Thoracic aorta (tissue), 2 donors: ENCODE measurements around the gene IQSEC1. TPM values are rescaled to one million over a fixed set of nuclear protein-coding genes. Genes with fewer than 3 reads are reported as not detected.

Experiments
- ATAC-seq: fragments of 150-250 bp; one replicate; pipeline ENCODE4 v1.8.0; 2017; ENCODE audit warnings: low read depth; ENCODE audit not compliant: insufficient number of reproducible peaks, low FRiP score
- DNase-seq: peaks from one replicate; pipeline ENCODE4 v3.0.0-alpha.2; 2020; ENCODE audit warnings: low spot score
- H3K27ac ChIP-seq, 2 donors: fragments of 200-600 bp; sonication (generic); 1 replicate in 1 of 2; 2 replicates in 1 of 2; pipeline ENCODE4 v1.5.1; 2016; ENCODE audit warnings: mild to moderate bottlenecking in 2 of 2, moderate library complexity in 2 of 2
- H3K27me3 ChIP-seq: fragments of 200-600 bp; sonication (generic); replicated peaks from 2 replicates; pipeline ENCODE4 v1.6.0; 2016; ENCODE audit warnings: mild to moderate bottlenecking; ENCODE audit not compliant: insufficient read depth
- H3K36me3 ChIP-seq: fragments of 200-600 bp; sonication (generic); one replicate; pipeline ENCODE4 v1.5.1; 2016
- H3K4me1 ChIP-seq, 2 donors: fragments of 200-600 bp; sonication (generic); 1 replicate in 1 of 2; 2 replicates in 1 of 2; pipeline versions ENCODE4 v1.5.1 to v1.6.0; 2016; ENCODE audit warnings: low read depth in 2 of 2, mild to moderate bottlenecking in 1 of 2; ENCODE audit not compliant: control insufficient read depth in 1 of 2
- H3K4me3 ChIP-seq: fragments of 200-600 bp; sonication (generic); 2 replicates; pipeline ENCODE4 v1.5.1; 2016; ENCODE audit warnings: mild to moderate bottlenecking
- H3K9me3 ChIP-seq: fragments of 200-600 bp; sonication (generic); 2 replicates; pipeline ENCODE4 v1.5.1; 2016
- CTCF ChIP-seq: fragments of 200-600 bp; sonication (generic); IDR thresholded peaks from one replicate; pipeline ENCODE4 v1.5.1; 2019; ENCODE audit warnings: antibody characterized with exemption
- total RNA-seq, 2 donors: library from RNA; depleted of rRNA; stranded (reverse); fragments of >200 nt; gene quantifications; one replicate each; pipeline versions ENCODE4 v1.1.0 to v1.2.3, GENCODE V29; 2016

Gene IQSEC1
- total RNA-seq, 2 donors from 2014 or later, result 93.6 to 121 TPM

DNA sequence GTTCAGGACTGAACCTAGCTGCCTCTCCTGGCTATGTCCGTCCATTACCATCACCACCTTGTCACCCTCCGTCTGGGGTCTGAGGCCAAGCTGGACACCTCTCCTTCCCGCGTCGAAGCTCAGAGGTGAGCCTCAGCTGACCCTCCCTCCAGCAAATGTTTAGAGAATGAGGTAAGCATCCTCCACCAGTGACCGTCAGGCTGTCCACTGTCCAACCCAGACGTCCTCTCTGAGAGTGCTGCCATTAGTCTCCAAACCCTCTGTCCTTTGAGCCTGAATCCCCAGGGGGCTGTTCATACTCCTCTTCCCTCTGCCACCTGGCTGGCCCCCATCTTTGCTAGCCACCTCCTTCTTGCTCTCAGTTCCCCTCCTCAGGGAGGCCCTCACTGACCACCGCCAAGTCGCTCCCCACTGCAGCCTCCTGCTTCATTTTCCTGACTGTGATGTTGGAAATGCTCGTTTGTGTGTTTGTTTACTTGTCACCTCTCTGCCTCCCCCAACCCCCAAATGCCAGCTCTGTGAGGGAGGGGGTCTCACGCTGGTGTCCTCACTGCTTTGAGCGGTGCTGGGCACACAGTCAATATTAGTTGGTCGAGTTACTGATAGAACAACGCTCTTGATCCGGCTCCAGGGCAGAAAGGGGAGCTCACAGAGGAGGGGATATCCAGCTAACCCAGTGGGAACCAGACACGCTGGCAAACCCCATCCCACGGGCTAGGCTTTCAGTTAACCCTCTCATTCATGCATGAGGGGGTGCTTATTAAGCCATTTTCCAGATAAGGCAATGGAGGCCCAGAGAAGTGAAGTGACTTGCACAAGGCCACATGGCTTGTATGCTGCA is 64.9 kb downstream of the IQSEC1 start:
- H3K4me1 ChIP-seq, result no peaks in the 10 kb centered on the region
- DNase-seq (no peak), ATAC-seq (no peak)
- no peak overlapping the region for H3K4me3 ChIP-seq
- H3K36me3 ChIP-seq, result no peaks in the 10 kb centered on the region
- TF ChIP-seq CTCF, result no peak
- H3K27me3 ChIP-seq, result no peaks in the 10 kb centered on the region
- no peak overlapping the region for H3K27ac ChIP-seq
- no peaks in the 10 kb centered on the region for H3K9me3 ChIP-seq

DNA sequence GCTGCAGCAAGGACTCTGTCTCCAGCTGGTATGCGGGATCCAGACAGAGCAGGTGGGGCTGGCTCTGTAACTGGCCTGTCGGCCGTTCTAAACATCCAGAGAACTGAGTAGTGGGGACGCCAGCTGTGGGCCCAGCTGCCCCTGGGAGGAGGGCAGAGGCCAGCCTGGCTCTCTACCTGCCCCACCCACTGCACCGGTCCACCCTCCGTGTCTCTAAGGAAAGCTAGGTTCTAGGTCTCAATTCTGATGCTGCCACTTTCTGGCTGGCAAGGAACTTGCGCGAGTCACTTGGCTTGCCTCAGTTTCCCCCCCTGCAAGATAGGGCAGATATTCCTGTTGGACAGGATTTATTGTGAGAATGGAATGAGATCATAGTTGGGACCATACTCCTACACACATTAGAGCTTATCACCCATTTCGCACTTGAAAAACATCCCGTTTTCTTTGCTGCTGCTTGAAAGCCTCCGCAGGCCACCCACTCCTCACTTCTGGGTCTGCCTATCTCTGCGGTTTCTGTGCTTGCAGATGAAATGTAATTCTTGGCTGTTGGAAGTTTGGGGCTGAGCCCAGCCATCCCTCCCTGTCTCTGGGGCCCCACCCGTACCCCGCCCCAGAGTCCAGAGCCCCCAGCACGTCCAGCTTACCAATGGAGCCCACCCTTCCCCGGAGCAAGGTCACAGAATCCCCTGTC is 65.8 kb downstream of the IQSEC1 start:
- ATAC-seq (no peak), DNase-seq (no peak)
- no peaks in the 10 kb centered on the region for H3K36me3 ChIP-seq
- no peak for TF ChIP-seq CTCF
- no peak overlapping the region for H3K4me3 ChIP-seq
- H3K4me1 ChIP-seq, result no peaks in the 10 kb centered on the region
- no peaks in the 10 kb centered on the region for H3K27me3 ChIP-seq
- H3K27ac ChIP-seq, result no peak overlapping the region
- no peaks in the 10 kb centered on the region for H3K9me3 ChIP-seq

GRCh38 chr3:13006216-13006990 is 66.8 kb downstream of the IQSEC1 start:
- H3K36me3 ChIP-seq, result no peaks in the 10 kb centered on the region
- ATAC-seq (no peak), DNase-seq (no peak)

GRCh38 chr3:13005301-13005700 is 67.9 kb downstream of the IQSEC1 start:
- no peaks in the 10 kb centered on the region for H3K36me3 ChIP-seq
- no peaks in the 10 kb centered on the region for H3K4me1 ChIP-seq
- DNase-seq (no peak), ATAC-seq (no peak)
- H3K27me3 ChIP-seq, result no peaks in the 10 kb centered on the region
- no peak overlapping the region for H3K27ac ChIP-seq
- no peak for TF ChIP-seq CTCF
- no peak overlapping the region for H3K4me3 ChIP-seq
- H3K9me3 ChIP-seq, result no peaks in the 10 kb centered on the region

More at GRCh38 chr3:13006216-13006990, 66.8 kb downstream of the IQSEC1 start:
- Histone ChIP-seq H3K4me3 (no peak overlapping the region), H3K4me1 (no peaks in the 10 kb centered on the region), H3K27ac (no peak overlapping the region), H3K9me3 (no peaks in the 10 kb centered on the region), H3K27me3 (no peaks in the 10 kb centered on the region)
- TF ChIP-seq CTCF, result no peak

GRCh38 chr3:13004376-13004775 is 68.9 kb downstream of the IQSEC1 start:
- no peak for ATAC-seq
- DNase-seq, result no peak
- Histone ChIP-seq H3K27me3 (no peaks in the 10 kb centered on the region), H3K27ac (no peak overlapping the region), H3K9me3 (no peaks in the 10 kb centered on the region), H3K4me3 (no peak overlapping the region), H3K4me1 (no peaks in the 10 kb centered on the region), H3K36me3 (no peaks in the 10 kb centered on the region)
- TF ChIP-seq CTCF, result no peak
